OCI-LY1 (cell line): ENCODE measurements around the gene SH3GL2.
A peak's percentile ranks its signal among the peaks of the same experiment; 100 is the strongest.

ENCODE experiments used
- H2AFZ ChIP-seq: fragments of 200-600 bp; sonication (generic), shearing (Covaris generic); 2 replicates; pipeline ENCODE4 v1.6.0; 2014; ENCODE audit warnings: antibody characterized with exemption, mild to moderate bottlenecking, low read length
- H3F3A ChIP-seq: fragments of 200-600 bp; sonication (generic), shearing (Covaris generic); 2 replicates; pipeline ENCODE4 v1.6.0; 2014; ENCODE audit warnings: mild to moderate bottlenecking, antibody characterized with exemption, low read length, moderate library complexity; ENCODE audit not compliant: insufficient read depth
- H3K27ac ChIP-seq: fragments of 200-600 bp; sonication (generic); 2 replicates; pipeline ENCODE4 v1.5.1; 2014; ENCODE audit warnings: low read length, mixed run types, mild to moderate bottlenecking, low read depth; ENCODE audit not compliant: poor library complexity, severe bottlenecking
- H3K27me3 ChIP-seq: fragments of 200-600 bp; sonication (generic); 2 replicates; pipeline ENCODE4 v1.6.0; 2014; ENCODE audit warnings: antibody characterized with exemption, mild to moderate bottlenecking, low read length, moderate library complexity; ENCODE audit not compliant: insufficient read depth
- H3K36me3 ChIP-seq: fragments of 200-600 bp; sonication (generic); 2 replicates; pipeline ENCODE4 v1.6.1; 2014; ENCODE audit warnings: mild to moderate bottlenecking, antibody characterized with exemption, low read length, moderate library complexity, mixed read lengths; ENCODE audit not compliant: insufficient read depth
- H3K4me1 ChIP-seq: fragments of 200-600 bp; sonication (generic); 2 replicates; pipeline ENCODE4 v1.5.1; 2014; ENCODE audit warnings: mild to moderate bottlenecking, low read length, moderate library complexity; ENCODE audit not compliant: insufficient read depth, severe bottlenecking
- H3K4me2 ChIP-seq: fragments of 200-600 bp; sonication (generic), shearing (Covaris generic); 2 replicates; pipeline ENCODE4 v1.6.1; 2014; ENCODE audit warnings: low read length
- H3K4me3 ChIP-seq: fragments of 200-600 bp; sonication (generic); 2 replicates; pipeline ENCODE4 v1.5.1; 2014; ENCODE audit warnings: low read length, low read depth, mild to moderate bottlenecking, mixed read lengths; ENCODE audit not compliant: poor library complexity, severe bottlenecking
- H3K79me2 ChIP-seq: fragments of 200-600 bp; shearing (Covaris generic); 2 replicates; pipeline ENCODE4 v1.6.1; 2016; ENCODE audit warnings: mixed run types, low read length, mixed read lengths; ENCODE audit not compliant: insufficient read depth
- H3K9ac ChIP-seq: fragments of 200-600 bp; sonication (generic), shearing (Covaris generic); 2 replicates; pipeline ENCODE4 v1.6.1; 2014; ENCODE audit warnings: mild to moderate bottlenecking, low read length, mixed read lengths
- H3K9me2 ChIP-seq: fragments of 200-600 bp; sonication (generic), shearing (Covaris generic); 2 replicates; pipeline ENCODE4 v1.6.1; 2014; ENCODE audit warnings: low read depth, mild to moderate bottlenecking, low read length, mixed read lengths
- H3K9me3 ChIP-seq: fragments of 200-600 bp; shearing (Covaris generic); 2 replicates; pipeline ENCODE4 v1.6.1; 2014; ENCODE audit warnings: low read length, mixed read lengths
- H4K20me1 ChIP-seq: fragments of 200-600 bp; sonication (generic), shearing (Covaris generic); 2 replicates; pipeline ENCODE4 v1.6.0; 2016; ENCODE audit warnings: mild to moderate bottlenecking, low read length; ENCODE audit not compliant: insufficient read depth
- EZH2 ChIP-seq: fragments of 200-600 bp; sonication (generic), shearing (Covaris generic); IDR thresholded peaks from 2 replicates; pipeline ENCODE4 v1.8.0; 2017; ENCODE audit warnings: borderline replicate concordance, mixed run types, mild to moderate bottlenecking, antibody characterized with exemption, low read length, moderate library complexity, mixed read lengths
- TF ChIP-seq, protein P1 (sequence below): fragments of 200-600 bp; sonication (generic), shearing (Covaris generic); IDR thresholded peaks from 2 replicates; pipeline ENCODE4 v1.5.1; 2017; ENCODE audit warnings: mild to moderate bottlenecking, antibody characterized with exemption, low read length, moderate library complexity, mixed read lengths

Gene SH3GL2

GRCh38 chr9:17793713-17794622, 215.1 kb downstream of the SH3GL2 start:
- no peak overlapping the region for H2AFZ ChIP-seq
- H3K27me3 ChIP-seq: no peaks in the 10 kb centered on the region
- no peaks in the 10 kb centered on the region for H3K9me3 ChIP-seq
- H4K20me1 ChIP-seq: no peaks in the 10 kb centered on the region
- no peak overlapping the region for H3K27ac ChIP-seq
- H3K4me3 ChIP-seq: no peak overlapping the region
- no peaks in the 10 kb centered on the region for H3K4me1 ChIP-seq
- H3K9ac ChIP-seq: no peak overlapping the region
- TF ChIP-seq EZH2: no peak
- TF ChIP-seq, protein P1, sequence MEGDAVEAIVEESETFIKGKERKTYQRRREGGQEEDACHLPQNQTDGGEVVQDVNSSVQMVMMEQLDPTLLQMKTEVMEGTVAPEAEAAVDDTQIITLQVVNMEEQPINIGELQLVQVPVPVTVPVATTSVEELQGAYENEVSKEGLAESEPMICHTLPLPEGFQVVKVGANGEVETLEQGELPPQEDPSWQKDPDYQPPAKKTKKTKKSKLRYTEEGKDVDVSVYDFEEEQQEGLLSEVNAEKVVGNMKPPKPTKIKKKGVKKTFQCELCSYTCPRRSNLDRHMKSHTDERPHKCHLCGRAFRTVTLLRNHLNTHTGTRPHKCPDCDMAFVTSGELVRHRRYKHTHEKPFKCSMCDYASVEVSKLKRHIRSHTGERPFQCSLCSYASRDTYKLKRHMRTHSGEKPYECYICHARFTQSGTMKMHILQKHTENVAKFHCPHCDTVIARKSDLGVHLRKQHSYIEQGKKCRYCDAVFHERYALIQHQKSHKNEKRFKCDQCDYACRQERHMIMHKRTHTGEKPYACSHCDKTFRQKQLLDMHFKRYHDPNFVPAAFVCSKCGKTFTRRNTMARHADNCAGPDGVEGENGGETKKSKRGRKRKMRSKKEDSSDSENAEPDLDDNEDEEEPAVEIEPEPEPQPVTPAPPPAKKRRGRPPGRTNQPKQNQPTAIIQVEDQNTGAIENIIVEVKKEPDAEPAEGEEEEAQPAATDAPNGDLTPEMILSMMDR: peak; percentile 47
- H3K4me2 ChIP-seq: no peak overlapping the region
- no peaks in the 10 kb centered on the region for H3K79me2 ChIP-seq
- no peaks in the 10 kb centered on the region for H3K9me2 ChIP-seq
- H3F3A ChIP-seq: no peaks in the 10 kb centered on the region
- H3K36me3 ChIP-seq: no peaks in the 10 kb centered on the region

DNA sequence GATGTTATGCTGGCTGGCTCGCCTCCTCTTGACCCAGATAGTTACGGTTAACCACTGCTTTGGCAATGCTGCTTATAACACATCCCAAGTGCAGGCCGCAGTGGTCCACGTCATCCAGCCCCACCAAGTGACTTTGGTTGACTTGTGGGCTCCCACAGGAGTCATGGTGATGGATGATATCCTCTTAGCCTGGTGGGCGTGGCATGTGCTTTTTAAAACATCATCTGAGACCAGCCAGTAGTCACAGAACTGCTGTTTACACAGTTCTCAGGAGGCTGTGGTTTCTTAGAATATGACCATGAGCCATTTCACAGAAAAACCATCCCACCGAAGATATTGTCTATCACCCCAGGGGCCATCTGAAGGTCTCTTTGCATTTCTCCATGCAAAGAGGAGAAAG, 216.9 kb downstream of the SH3GL2 start:
- Histone ChIP-seq H3K27ac (no peak overlapping the region), H3K4me2 (no peak overlapping the region), H3F3A (no peaks in the 10 kb centered on the region), H3K36me3 (no peaks in the 10 kb centered on the region), H3K4me1 (no peaks in the 10 kb centered on the region), H3K9me2 (no peaks in the 10 kb centered on the region), H3K9ac (no peak overlapping the region), H3K79me2 (no peaks in the 10 kb centered on the region), H4K20me1 (no peaks in the 10 kb centered on the region), H3K27me3 (no peaks in the 10 kb centered on the region), H3K9me3 (no peaks in the 10 kb centered on the region), H3K4me3 (no peak overlapping the region), H2AFZ (no peak overlapping the region)
- TF ChIP-seq, protein P1: no peak
- TF ChIP-seq EZH2: no peak

GRCh38 chr9:17799369-17799768, 220.5 kb downstream of the SH3GL2 start:
- TF ChIP-seq EZH2: no peak
- TF ChIP-seq, protein P1: no peak
- H3K4me2 ChIP-seq: no peak overlapping the region

More at GRCh38 chr9:17799369-17799768, 220.5 kb downstream of the SH3GL2 start:
- H3K4me1 ChIP-seq: no peaks in the 10 kb centered on the region
- no peaks in the 10 kb centered on the region for H3K79me2 ChIP-seq
- H2AFZ ChIP-seq: no peak overlapping the region
- no peaks in the 10 kb centered on the region for H3K9me2 ChIP-seq
- H3K9me3 ChIP-seq: no peaks in the 10 kb centered on the region
- H3F3A ChIP-seq: no peaks in the 10 kb centered on the region
- H3K4me3 ChIP-seq: no peak overlapping the region
- H3K9ac ChIP-seq: no peak overlapping the region
- H3K36me3 ChIP-seq: no peaks in the 10 kb centered on the region
- H3K27me3 ChIP-seq: no peaks in the 10 kb centered on the region
- H3K27ac ChIP-seq: no peak overlapping the region
- H4K20me1 ChIP-seq: no peaks in the 10 kb centered on the region
